ENCODE results near the gene CEP128. TPM values are rescaled to one million over a fixed set of nuclear protein-coding genes. Genes with fewer than 3 reads are reported as not detected.
A peak's percentile ranks its signal among the peaks of the same experiment; 100 is the strongest.

The CEP128 gene
- total and polyA plus RNA-seq, 2 donors from 2014 or later = 0.43 to 9.0 TPM

DNA sequence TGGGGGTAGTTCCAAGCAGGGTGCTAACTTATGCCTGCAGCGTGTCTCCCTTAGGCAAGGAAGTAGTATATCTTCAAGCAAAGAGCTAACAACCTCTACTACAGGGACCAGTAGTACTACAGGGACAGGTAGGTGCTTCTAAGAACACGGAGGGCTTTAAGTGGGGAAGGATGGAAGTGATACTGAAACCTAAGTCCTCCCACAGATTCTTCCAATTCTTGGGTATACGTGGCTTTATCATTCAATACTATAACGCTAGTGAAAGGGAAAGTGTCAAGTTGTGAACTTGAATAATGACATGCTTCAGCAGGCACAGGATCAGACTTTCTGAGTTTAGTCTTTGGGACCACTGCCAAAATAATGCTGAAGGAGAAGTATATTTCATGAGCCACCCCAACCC, 241.7 kb downstream of the CEP128 start:
- no peaks in the 10 kb centered on the region for H3K27me3 ChIP-seq (ENCODE audit: control insufficient read depth, insufficient read depth, low read length)
- no peak overlapping the region for H3K9ac ChIP-seq (ENCODE audit: low read length in 3 of 3)
- no peaks in the 10 kb centered on the region for H3K36me3 ChIP-seq (ENCODE audit: control insufficient read depth in 2 of 3, insufficient read depth in 3 of 3, low read length in 3 of 3)
- H3K9me3 ChIP-seq (ENCODE audit: control insufficient read depth in 2 of 3, insufficient read depth in 1 of 3, low read length in 3 of 3) = no peaks in the 10 kb centered on the region
- no peak overlapping the region for H3K27ac ChIP-seq (ENCODE audit: low read depth in 2 of 2, low read length in 2 of 2)
- no peak for FAIRE-seq
- peak in 1 of 5 donors; percentile 1 for DNase-seq
- TF ChIP-seq, protein P1, sequence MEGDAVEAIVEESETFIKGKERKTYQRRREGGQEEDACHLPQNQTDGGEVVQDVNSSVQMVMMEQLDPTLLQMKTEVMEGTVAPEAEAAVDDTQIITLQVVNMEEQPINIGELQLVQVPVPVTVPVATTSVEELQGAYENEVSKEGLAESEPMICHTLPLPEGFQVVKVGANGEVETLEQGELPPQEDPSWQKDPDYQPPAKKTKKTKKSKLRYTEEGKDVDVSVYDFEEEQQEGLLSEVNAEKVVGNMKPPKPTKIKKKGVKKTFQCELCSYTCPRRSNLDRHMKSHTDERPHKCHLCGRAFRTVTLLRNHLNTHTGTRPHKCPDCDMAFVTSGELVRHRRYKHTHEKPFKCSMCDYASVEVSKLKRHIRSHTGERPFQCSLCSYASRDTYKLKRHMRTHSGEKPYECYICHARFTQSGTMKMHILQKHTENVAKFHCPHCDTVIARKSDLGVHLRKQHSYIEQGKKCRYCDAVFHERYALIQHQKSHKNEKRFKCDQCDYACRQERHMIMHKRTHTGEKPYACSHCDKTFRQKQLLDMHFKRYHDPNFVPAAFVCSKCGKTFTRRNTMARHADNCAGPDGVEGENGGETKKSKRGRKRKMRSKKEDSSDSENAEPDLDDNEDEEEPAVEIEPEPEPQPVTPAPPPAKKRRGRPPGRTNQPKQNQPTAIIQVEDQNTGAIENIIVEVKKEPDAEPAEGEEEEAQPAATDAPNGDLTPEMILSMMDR (IDR thresholded peaks at IDR 0.05; ENCODE audit: borderline replicate concordance, extremely low read depth, insufficient read depth) = no peak
- intact Hi-C loops (cut with DNase I) = no loop called here
- no peak overlapping the region for H3K4me3 ChIP-seq (ENCODE audit: low read length in 3 of 3)
- no peaks in the 10 kb centered on the region for H3K4me1 ChIP-seq (ENCODE audit: control insufficient read depth in 2 of 3, insufficient read depth in 2 of 3, low read depth in 1 of 3, low read length in 3 of 3)

DNA sequence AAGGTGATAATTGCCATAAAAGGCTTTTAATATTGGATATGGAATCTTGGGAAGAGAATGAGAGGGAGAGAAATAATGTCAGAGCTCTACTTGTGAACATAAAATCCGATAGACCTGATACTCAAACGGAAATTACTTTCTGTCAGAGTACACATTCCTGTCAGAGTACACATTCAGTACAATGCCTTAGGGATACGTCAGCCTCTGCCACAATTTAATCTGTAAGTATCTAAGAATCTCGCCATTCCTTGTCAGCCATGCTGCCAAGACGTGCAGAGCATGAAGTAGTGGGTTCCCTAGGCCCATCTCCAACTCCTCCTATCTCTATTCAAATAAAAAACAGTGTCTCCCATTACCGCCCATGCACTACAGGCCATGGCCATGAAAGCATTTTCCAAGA, 242.6 kb downstream of the CEP128 start:
- H3K4me3 ChIP-seq (ENCODE audit: low read length in 3 of 3) = no peak overlapping the region
- DNase-seq (no peak), FAIRE-seq (no peak)
- H3K9ac ChIP-seq (ENCODE audit: low read length in 3 of 3) = no peak overlapping the region
- TF ChIP-seq, protein P1 (IDR thresholded peaks at IDR 0.05; ENCODE audit: borderline replicate concordance, extremely low read depth, insufficient read depth) = no peak
- H3K9me3 ChIP-seq (ENCODE audit: control insufficient read depth in 2 of 3, insufficient read depth in 1 of 3, low read length in 3 of 3) = no peaks in the 10 kb centered on the region
- no peaks in the 10 kb centered on the region for H3K36me3 ChIP-seq (ENCODE audit: control insufficient read depth in 2 of 3, insufficient read depth in 3 of 3, low read length in 3 of 3)
- intact Hi-C loops (cut with DNase I) = no loop called here
- no peaks in the 10 kb centered on the region for H3K4me1 ChIP-seq (ENCODE audit: control insufficient read depth in 2 of 3, insufficient read depth in 2 of 3, low read depth in 1 of 3, low read length in 3 of 3)
- no peaks in the 10 kb centered on the region for H3K27me3 ChIP-seq (ENCODE audit: control insufficient read depth, insufficient read depth, low read length)
- no peak overlapping the region for H3K27ac ChIP-seq (ENCODE audit: low read depth in 2 of 2, low read length in 2 of 2)

DNA sequence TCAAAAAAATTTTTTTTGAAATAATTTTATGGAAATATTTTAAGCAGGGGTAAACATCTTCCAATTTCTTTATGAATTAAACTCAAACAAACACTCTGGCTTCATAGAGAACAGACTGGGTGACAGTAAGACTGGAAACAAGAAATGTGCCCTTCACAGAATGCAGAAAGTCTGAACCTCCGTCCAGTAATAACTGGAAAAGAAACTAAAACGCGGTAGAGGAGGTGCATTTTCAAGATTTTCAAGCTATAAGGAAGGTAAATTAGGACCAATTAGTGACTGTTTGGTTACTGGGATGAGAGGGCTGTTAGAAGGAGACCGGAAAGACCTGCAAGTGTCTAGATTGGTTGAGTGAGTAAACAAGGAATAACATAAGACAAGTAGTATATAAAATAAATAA, 245.7 kb downstream of the CEP128 start:
- no peak for DNase-seq
- Histone ChIP-seq H3K4me1 (ENCODE audit: control insufficient read depth in 2 of 3, insufficient read depth in 2 of 3, low read depth in 1 of 3, low read length in 3 of 3) (no peaks in the 10 kb centered on the region), H3K4me3 (ENCODE audit: low read length in 3 of 3) (no peak overlapping the region), H3K9ac (ENCODE audit: low read length in 3 of 3) (no peak overlapping the region), H3K36me3 (ENCODE audit: control insufficient read depth in 2 of 3, insufficient read depth in 3 of 3, low read length in 3 of 3) (no peaks in the 10 kb centered on the region), H3K9me3 (ENCODE audit: control insufficient read depth in 2 of 3, insufficient read depth in 1 of 3, low read length in 3 of 3) (no peaks in the 10 kb centered on the region), H3K27ac (ENCODE audit: low read depth in 2 of 2, low read length in 2 of 2) (no peak overlapping the region), H3K27me3 (ENCODE audit: control insufficient read depth, insufficient read depth, low read length) (no peaks in the 10 kb centered on the region)
- intact Hi-C loops (cut with DNase I) = no loop called here
- TF ChIP-seq, protein P1 (IDR thresholded peaks at IDR 0.05; ENCODE audit: borderline replicate concordance, extremely low read depth, insufficient read depth) = no peak
- no peak for FAIRE-seq

DNA sequence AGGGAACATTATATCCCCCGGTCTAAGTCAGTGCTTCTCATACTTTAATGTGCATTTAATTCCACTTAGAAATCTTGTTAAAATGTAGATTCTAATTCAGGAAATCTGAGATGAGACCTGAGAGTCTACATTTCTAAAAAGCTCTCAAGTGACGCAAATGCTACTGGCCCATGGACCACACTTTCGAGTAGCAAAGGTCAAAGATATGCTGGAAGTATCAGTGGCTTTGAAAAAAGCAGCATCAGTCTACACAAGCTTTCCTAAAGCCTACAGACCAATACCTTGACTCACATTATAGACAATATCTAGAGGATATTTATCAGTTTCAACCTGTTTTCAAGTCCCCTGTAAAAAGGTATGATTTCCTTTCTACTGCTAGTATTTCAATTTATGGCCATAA, 248.6 kb downstream of the CEP128 start:
- no peaks in the 10 kb centered on the region for H3K4me1 ChIP-seq (ENCODE audit: control insufficient read depth in 2 of 3, insufficient read depth in 2 of 3, low read depth in 1 of 3, low read length in 3 of 3)
- intact Hi-C loops (cut with DNase I) = no loop called here
- no peak overlapping the region for H3K27ac ChIP-seq (ENCODE audit: low read depth in 2 of 2, low read length in 2 of 2)
- no peak for DNase-seq
- H3K4me3 ChIP-seq (ENCODE audit: low read length in 3 of 3) = no peak overlapping the region
- TF ChIP-seq, protein P1 (IDR thresholded peaks at IDR 0.05; ENCODE audit: borderline replicate concordance, extremely low read depth, insufficient read depth) = no peak
- no peak overlapping the region for H3K9ac ChIP-seq (ENCODE audit: low read length in 3 of 3)
- H3K27me3 ChIP-seq (ENCODE audit: control insufficient read depth, insufficient read depth, low read length) = no peaks in the 10 kb centered on the region
- no peaks in the 10 kb centered on the region for H3K36me3 ChIP-seq (ENCODE audit: control insufficient read depth in 2 of 3, insufficient read depth in 3 of 3, low read length in 3 of 3)
- no peaks in the 10 kb centered on the region for H3K9me3 ChIP-seq (ENCODE audit: control insufficient read depth in 2 of 3, insufficient read depth in 1 of 3, low read length in 3 of 3)
- FAIRE-seq = no peak
